ENCODE measurements around the gene GJA4.

The GJA4 gene

GRCh38 chr1:34792868-34793727 lies at the start of gene GJA4:
GJA4 (plus strand) TSS chr1:34792999; CDS start chr1:34794214, 1,215 bp downstream.
- DNase-seq (ENCODE audit: low spot score): no peak

GRCh38 chr1:34743775-34744174 lies 49.0 kb upstream of the GJA4 start:
- no peak for DNase-seq (ENCODE audit: low spot score)

- no peak for DNase-seq (ENCODE audit: low spot score)
Observed at GRCh38 chr1:34744851-34745250, 47.9 kb upstream of the GJA4 start.

- no peak for DNase-seq (ENCODE audit: low spot score)
Observed at GRCh38 chr1:34745666-34746065, 47.1 kb upstream of the GJA4 start.

GRCh38 chr1:34746101-34746500 lies 46.7 kb upstream of the GJA4 start:
- no peak for DNase-seq (ENCODE audit: low spot score)

- DNase-seq (ENCODE audit: low spot score): no peak
Observed at GRCh38 chr1:34746785-34747637, 45.8 kb upstream of the GJA4 start.

GRCh38 chr1:34747638-34747941 lies 45.2 kb upstream of the GJA4 start:
- DNase-seq (ENCODE audit: low spot score): no peak

GRCh38 chr1:34749992-34750391 lies 42.8 kb upstream of the GJA4 start:
- DNase-seq (ENCODE audit: low spot score): no peak

- no peak for DNase-seq (ENCODE audit: low spot score)
Observed at GRCh38 chr1:34750610-34751009, 42.2 kb upstream of the GJA4 start.

GRCh38 chr1:34753163-34753562 lies 39.6 kb upstream of the GJA4 start:
- no peak for DNase-seq (ENCODE audit: low spot score)

- DNase-seq (ENCODE audit: low spot score): no peak
Observed at GRCh38 chr1:34754964-34755637, 37.7 kb upstream of the GJA4 start, which contains the start of gene GJB5. GJB5 (plus strand) TSS chr1:34755047; CDS start chr1:34757331, 2,284 bp downstream.

- no peak for DNase-seq (ENCODE audit: low spot score)
Observed at GRCh38 chr1:34755961-34756360, 36.8 kb upstream of the GJA4 start.

- no peak for DNase-seq (ENCODE audit: low spot score)
Observed at GRCh38 chr1:34757386-34757785, 35.4 kb upstream of the GJA4 start.

- no peak for DNase-seq (ENCODE audit: low spot score)
Observed at GRCh38 chr1:34758751-34759150, 34.0 kb upstream of the GJA4 start.

- no peak for DNase-seq (ENCODE audit: low spot score)
Observed at GRCh38 chr1:34759503-34760357, 33.1 kb upstream of the GJA4 start, which contains the start of gene GJB4. GJB4 (plus strand) TSS chr1:34759740; CDS start chr1:34761255, 1,515 bp downstream.

GRCh38 chr1:34761176-34761761 lies 31.5 kb upstream of the GJA4 start:
- DNase-seq (ENCODE audit: low spot score): no peak

- no peak for DNase-seq (ENCODE audit: low spot score)
Observed at GRCh38 chr1:34761776-34762307, 31.0 kb upstream of the GJA4 start.

- DNase-seq (ENCODE audit: low spot score): no peak
Observed at GRCh38 chr1:34762474-34763141, 30.2 kb upstream of the GJA4 start.

- no peak for DNase-seq (ENCODE audit: low spot score)
Observed at GRCh38 chr1:34763142-34763781, 29.5 kb upstream of the GJA4 start.

- DNase-seq (ENCODE audit: low spot score): no peak
Observed at GRCh38 chr1:34768856-34769255, 23.9 kb upstream of the GJA4 start.
